GM21737 (cell line): ENCODE data around the gene KRTAP4-7.
"Not testable (repeated sequence)": the region's sequence is repeated elsewhere in the genome, so short reads cannot be mapped to it uniquely, and the experiment has no call there.

Experiments
- ATAC-seq: cut with Tn5 transposase; IDR thresholded peaks from one replicate; pipeline ENCODE4 v1.9.1; 2021; ENCODE audit warnings: mild to moderate bottlenecking, moderate library complexity; ENCODE audit not compliant: unreplicated experiment

The KRTAP4-7 gene

GRCh38 chr17:41107941-41108450, 24.0 kb downstream of the KRTAP4-7 start:
- no peak for ATAC-seq

DNA sequence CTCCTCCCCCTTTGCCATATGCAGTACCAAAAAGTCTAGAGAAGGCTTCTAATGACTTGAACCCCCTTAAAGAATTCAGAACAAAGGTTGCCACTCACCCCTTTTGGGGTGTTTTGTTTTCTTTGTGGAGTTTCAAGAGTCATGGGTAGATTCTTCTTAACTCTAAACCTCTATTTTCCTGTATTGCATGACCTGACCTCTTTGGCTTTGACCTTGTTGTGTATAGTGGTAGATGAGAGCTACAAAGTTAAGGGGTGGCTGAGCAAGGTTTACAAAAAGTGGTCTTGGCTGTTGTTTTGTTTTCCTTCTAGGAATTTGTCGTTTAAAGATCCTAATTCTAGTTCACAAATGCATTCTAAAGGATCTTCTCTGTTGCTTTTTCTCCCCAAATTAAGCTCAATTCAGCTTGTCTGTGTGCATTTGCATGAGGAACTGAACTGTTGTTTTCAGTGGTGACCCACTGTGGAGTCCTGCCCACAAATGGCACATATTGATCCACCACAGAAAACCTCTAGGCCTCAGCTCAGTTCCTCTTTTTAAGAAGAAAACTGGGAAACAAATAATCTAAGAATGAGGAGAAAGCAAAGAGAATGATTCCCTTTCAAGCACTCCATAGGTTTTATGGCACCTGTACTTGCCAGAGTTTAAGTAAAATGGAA, 24.9 kb downstream of the KRTAP4-7 start:
- not testable (repeated sequence) for ATAC-seq

DNA sequence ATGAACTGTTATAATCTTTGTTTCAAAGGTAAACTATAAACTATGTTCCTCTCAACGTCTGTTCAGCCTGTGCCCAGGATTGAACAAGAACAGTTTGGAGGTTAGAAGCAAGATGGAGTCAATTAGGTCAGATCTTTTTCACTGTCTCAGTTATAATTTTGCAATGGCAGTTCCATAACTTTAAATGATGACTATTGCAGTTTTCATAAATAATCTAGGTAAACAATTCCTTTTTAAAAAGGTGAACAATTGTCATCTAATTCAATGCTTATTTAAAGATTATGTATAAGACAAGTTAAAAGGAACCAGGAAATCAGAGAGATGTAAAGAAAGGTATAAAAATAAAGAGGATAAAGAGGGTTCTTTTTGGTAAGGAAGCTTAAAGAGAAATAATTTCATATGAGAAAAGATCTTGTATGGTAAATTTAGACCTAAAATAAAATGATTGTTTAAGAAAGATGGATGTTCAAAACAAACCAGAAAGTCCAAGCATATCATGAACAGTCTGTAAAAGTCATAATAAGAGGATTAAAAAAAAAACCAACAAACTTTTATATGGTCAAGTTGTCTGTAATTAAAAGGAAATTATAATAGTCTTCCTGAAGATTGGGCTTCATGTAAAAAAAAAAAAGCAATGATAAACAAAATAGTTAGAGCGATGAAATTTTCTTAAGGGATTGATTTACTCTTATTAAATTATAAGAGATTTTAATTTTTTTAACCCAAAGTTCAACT, 27.4 kb downstream of the KRTAP4-7 start:
- ATAC-seq, result no peak

DNA sequence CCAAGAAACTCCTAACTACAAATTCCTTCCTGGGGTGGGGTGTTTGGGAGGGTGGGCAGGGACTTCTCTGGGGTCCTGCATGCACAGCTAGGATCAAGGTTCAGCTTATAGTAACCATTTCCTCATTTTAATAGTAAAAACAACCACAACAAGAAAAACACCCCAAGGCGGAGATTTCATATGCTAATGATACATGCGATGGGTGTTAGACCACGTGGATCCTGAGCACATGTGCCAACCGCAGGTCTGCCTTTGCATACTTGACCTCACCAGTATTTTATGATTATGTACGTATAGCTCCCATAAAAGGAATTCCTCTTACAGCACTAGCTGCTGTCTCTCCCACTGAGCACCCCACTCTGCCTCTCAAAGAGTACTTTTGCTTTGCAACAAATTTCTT, 32.3 kb downstream of the KRTAP4-7 start:
- ATAC-seq, result no peak

DNA sequence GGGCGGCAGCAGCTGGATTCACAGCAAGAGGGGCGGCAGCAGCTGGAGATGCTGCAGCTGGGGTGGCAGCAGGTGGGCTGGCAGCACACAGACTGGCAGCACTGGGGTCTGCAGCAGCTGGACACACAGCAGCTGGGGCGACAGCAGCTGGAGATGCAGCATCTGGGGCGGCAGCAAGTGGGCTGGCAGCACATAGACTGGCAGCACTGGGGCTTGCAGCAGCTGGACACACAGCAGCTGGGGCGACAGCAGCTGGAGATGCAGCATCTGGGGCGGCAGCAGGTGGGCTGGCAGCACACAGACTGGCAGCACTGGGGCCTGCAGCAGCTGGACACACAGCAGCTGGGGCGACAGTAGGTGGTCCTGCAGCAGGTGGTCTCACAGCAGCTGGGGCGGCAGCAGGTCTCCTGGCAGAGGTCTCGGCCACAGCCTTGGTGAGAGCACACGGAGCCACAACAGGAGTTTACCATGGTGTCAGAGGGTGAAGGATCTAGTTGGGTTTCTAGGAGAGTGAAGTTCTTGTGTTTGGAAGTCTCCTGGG, 34.0 kb downstream of the KRTAP4-7 start, which contains the start of gene KRTAP4-11:
KRTAP4-11 (minus strand) TSS at position 528 of the 541 bp plus-strand sequence; CDS start at position 470, 58 bp downstream.
- ATAC-seq, result not testable (repeated sequence)

DNA sequence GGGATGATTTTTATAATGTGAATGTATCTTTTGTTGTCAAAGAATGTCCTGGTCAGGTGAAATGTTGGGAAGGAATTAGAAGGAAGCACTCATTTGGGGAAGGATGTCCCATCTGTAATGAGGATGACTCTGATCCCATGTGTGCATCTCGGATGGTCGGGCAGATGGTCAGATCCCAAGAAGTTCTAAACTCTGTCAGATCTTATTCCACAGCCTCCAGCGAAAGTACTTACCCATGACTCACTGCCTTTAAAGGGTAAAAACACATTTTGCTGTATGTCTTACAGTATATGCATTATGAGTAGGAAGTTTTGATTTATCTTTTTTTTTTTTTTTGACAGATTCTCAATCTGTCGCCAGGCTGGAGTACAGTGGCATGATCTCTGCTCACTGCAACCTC, 34.8 kb downstream of the KRTAP4-7 start:
- ATAC-seq, result no peak

DNA sequence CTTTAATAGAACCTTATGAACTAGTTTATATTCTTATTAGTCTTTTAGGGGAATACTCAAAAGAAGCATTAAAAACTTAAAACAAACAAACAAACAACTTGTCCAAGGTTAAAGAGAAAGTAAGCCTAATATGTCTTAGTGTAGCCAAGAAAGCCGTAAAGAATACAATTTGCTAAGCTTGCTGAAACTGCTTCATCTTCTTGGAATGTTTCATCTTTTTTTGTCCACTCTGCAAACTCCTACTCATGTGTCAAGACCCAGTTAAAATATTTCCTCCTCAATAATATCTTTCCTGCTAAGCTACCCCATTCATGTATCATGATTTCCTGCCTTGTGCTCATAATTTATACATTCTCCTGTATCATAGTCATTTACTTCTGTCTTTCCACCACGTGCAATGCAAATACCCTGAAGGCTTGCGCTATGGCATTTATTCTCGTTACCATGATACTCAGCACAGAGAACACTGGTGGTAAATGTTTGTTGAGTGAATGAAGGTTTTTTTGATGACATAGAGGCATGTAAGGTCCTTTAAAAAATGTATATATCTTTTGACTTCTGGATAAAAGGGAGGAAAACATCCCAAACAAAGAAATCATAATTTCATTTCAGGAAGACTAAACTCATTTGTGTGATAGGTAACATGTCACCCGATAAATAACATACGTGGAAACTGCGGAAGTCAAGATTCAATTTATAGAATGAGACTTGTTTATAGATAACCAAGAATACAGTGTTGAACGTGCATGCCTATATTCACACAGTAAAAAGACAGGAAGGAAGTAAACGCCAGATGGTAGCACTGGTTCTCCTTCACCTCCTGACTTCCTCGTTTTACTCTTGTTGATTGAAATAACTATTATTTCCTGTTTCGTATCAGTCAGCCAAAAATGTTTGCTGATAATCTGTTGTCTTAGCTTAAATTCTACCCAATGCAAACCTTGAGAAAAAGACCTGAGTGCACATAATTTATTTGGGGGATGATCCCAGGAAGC, 36.0 kb downstream of the KRTAP4-7 start:
- not testable (repeated sequence) for ATAC-seq

- no peak for ATAC-seq
These were observed 37.8 kb downstream of the KRTAP4-7 start for GRCh38 chr17:41121742-41122141.

- not testable (repeated sequence) for ATAC-seq
These were observed 39.5 kb downstream of the KRTAP4-7 start for GRCh38 chr17:41123292-41123990.

- not testable (repeated sequence) for ATAC-seq
These were observed 40.0 kb downstream of the KRTAP4-7 start, which contains the start of gene KRTAP4-12 for GRCh38 chr17:41123991-41124371. Gene KRTAP4-12 (minus strand): TSS chr17:41124182. CDS start chr17:41124122, 60 bp downstream.

DNA sequence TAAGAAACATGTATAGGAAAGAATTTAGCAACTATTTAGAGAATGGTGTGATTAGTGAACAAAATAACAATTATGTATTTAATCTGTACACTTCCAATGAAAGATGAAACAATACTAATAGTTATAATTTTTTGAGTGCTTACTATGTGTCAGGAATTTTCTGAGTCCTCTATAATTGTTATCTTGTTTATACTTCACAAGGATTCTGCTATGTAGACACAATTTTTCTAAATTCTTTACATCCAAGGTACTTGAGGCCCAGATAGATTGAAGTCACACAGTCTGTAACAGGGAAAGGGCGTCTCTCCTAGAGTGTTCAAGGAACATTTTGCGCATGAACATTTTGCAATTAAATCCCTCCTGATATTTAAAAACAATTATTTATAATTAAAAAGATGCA, 41.1 kb downstream of the KRTAP4-7 start:
- no peak for ATAC-seq

DNA sequence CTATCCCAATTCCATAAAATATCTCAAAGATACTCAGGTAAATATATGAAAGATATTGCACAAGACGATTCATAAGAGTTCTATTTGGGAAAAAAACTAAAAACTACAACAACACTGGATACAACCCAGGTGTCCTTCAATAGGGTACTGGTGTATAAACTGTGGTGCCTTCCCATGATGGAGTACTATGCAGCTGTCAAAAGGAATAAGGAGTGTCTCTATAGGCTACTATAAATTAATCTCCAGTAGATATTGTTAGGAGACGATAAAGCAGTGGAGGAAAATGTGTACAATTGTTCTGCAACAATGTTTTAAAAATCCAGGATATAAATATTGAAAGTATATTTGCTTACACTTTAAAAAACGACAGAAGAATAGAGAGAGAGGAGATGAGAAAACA, 42.5 kb downstream of the KRTAP4-7 start:
- no peak for ATAC-seq

- no peak for ATAC-seq
These were observed 43.4 kb downstream of the KRTAP4-7 start for GRCh38 chr17:41127371-41127770.

DNA sequence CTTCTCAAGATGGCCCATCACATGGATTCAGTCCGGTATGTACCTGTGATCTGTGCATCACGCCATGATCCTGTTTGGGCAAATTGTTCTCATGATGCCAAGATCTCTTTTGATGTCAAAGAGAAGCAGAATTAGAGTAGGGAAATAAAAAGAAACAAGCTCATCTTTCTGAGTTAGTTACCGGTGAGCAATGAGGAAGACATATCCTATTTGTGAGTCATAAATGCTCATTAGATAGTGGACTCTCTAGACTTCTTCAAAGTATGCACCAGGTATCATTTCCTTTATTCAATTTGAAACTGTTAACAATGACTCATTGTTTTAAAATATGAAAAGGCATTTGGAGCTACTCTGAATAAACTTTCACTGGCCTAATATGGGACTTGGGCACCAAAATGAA, 48.0 kb downstream of the KRTAP4-7 start:
- ATAC-seq, result no peak

DNA sequence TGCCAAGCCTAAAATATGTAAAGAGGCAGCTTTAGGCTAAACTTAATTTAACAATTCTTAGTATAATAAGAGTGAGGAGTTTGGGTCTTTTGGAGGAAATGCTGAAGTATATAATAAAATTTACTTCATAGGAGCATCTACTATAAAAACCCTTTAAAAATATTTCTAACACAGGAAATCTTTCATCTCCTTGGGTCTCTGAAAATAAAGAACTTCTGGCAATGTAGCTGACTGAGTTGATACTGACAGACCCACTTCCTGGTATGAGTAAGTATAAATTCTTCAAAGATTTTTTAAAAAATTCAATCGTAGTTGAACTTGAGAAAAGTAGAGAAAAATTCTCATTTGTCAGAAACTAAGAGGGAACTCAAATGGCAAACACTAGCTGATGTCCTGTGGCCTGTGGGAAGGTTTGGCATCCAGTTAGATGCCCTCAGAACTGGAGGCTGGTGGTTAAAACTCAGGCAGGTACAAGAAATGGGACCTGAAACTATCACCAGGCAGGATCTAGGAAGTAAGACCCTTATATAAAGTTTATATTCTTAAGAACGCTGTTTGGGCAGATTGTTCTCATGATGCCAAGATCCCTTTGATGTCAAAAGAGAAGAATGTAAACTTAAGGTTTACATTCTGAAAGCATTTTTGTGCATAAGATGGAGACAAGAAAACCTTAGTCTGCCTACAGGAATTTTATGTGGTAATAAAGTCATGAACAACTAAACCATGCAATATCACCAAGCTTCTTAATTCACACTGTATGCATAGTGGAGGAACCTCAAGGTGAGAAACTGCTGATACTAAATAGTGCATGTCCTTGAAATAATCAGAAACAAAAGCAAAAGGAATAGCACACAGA, 50.2 kb downstream of the KRTAP4-7 start:
- no peak for ATAC-seq
